GM12875 (cell line): ENCODE measurements around the gene KRT15.

Experiments used
- H3K4me3 ChIP-seq: one replicate; pipeline ENCODE4 v1.5.1; 2011; ENCODE audit warnings: low read depth, low read length, control low read depth
- CTCF ChIP-seq: IDR thresholded peaks from 2 replicates; pipeline ENCODE4 v1.5.1; 2011; ENCODE audit warnings: low read depth, mild to moderate bottlenecking, control low read depth, inconsistent platforms, low read length, moderate library complexity, borderline replicate concordance; ENCODE audit not compliant: insufficient read depth

KRT15 gene

GRCh38 chr17:41524261-41524660 lies 5.6 kb upstream of the KRT15 start:
- no peak for TF ChIP-seq CTCF
- no peak overlapping the region for H3K4me3 ChIP-seq

GRCh38 chr17:41523787-41524186 lies 5.1 kb upstream of the KRT15 start:
- no peak for TF ChIP-seq CTCF
- no peak overlapping the region for H3K4me3 ChIP-seq

GRCh38 chr17:41523225-41523593 lies 4.5 kb upstream of the KRT15 start:
- H3K4me3 ChIP-seq: no peak overlapping the region
- TF ChIP-seq CTCF: no peak

GRCh38 chr17:41522301-41523224 lies 3.9 kb upstream of the KRT15 start:
- H3K4me3 ChIP-seq: no peak overlapping the region
- no peak for TF ChIP-seq CTCF

- no peak for TF ChIP-seq CTCF
- no peak overlapping the region for H3K4me3 ChIP-seq
Observed at GRCh38 chr17:41521574-41522261, 3.0 kb upstream of the KRT15 start.

GRCh38 chr17:41520821-41521521 lies 2.3 kb upstream of the KRT15 start:
- H3K4me3 ChIP-seq: no peak overlapping the region
- TF ChIP-seq CTCF: no peak
